NCI-H748 (cell line): ENCODE measurements around the gene ACSS3.
"Not testable (repeated sequence)": the region's sequence is repeated elsewhere in the genome, so short reads cannot be mapped to it uniquely, and the experiment has no call there.

ENCODE experiments used
- DNase-seq: peaks from one replicate; lab custom pipeline; 2025; ENCODE audit not compliant: unreplicated experiment; lab: John Stamatoyannopoulos, UW

Gene ACSS3

GRCh38 chr12:81164827-81165226, 86.9 kb downstream of the ACSS3 start:
- DNase-seq, result no peak

GRCh38 chr12:81166790-81167189, 88.9 kb downstream of the ACSS3 start:
- DNase-seq, result no peak

GRCh38 chr12:81167694-81168093, 89.8 kb downstream of the ACSS3 start:
- no peak for DNase-seq

GRCh38 chr12:81168445-81168844, 90.6 kb downstream of the ACSS3 start:
- DNase-seq, result no peak

- DNase-seq, result no peak
Measured at GRCh38 chr12:81170072-81170471, 92.2 kb downstream of the ACSS3 start.

- DNase-seq, result no peak
Measured at GRCh38 chr12:81172851-81173250, 95.0 kb downstream of the ACSS3 start.

GRCh38 chr12:81174664-81175063, 96.8 kb downstream of the ACSS3 start:
- peak; percentile 30 for DNase-seq

- peak; percentile 9 for DNase-seq
Measured at GRCh38 chr12:81176796-81177195, 98.9 kb downstream of the ACSS3 start.

- DNase-seq, result no peak
Measured at GRCh38 chr12:81181691-81182090, 103.8 kb downstream of the ACSS3 start.

GRCh38 chr12:81187686-81188085, 109.8 kb downstream of the ACSS3 start:
- no peak for DNase-seq

- no peak for DNase-seq
Measured at GRCh38 chr12:81196595-81196994, 118.7 kb downstream of the ACSS3 start.

- not testable (repeated sequence) for DNase-seq
Measured at GRCh38 chr12:81200561-81200960, 122.7 kb downstream of the ACSS3 start.

- no peak for DNase-seq
Measured at GRCh38 chr12:81203671-81204204, 125.9 kb downstream of the ACSS3 start.

GRCh38 chr12:81205416-81205815, 127.5 kb downstream of the ACSS3 start:
- no peak for DNase-seq

GRCh38 chr12:81206429-81206828, 128.6 kb downstream of the ACSS3 start:
- DNase-seq, result peak; percentile 96

GRCh38 chr12:81207173-81207572, 129.3 kb downstream of the ACSS3 start:
- DNase-seq, result peak; percentile 39

- DNase-seq, result peak; percentile 33
Measured at GRCh38 chr12:81207664-81208063, 129.8 kb downstream of the ACSS3 start.

- DNase-seq, result peak; percentile 74
Measured at GRCh38 chr12:81208187-81208911, 130.5 kb downstream of the ACSS3 start.

- DNase-seq, result peak; percentile 30
Measured at GRCh38 chr12:81209012-81209411, 131.1 kb downstream of the ACSS3 start.

- peak; percentile 82 for DNase-seq
Measured at GRCh38 chr12:81209772-81210225, 131.9 kb downstream of the ACSS3 start.

- DNase-seq, result no peak
Measured at GRCh38 chr12:81211306-81211705, 133.4 kb downstream of the ACSS3 start.

- peak; percentile 17 for DNase-seq
Measured at GRCh38 chr12:81212996-81213696, 135.3 kb downstream of the ACSS3 start.
